Measurements from ENCODE around the gene SPTSSB.

Gene SPTSSB

DNA sequence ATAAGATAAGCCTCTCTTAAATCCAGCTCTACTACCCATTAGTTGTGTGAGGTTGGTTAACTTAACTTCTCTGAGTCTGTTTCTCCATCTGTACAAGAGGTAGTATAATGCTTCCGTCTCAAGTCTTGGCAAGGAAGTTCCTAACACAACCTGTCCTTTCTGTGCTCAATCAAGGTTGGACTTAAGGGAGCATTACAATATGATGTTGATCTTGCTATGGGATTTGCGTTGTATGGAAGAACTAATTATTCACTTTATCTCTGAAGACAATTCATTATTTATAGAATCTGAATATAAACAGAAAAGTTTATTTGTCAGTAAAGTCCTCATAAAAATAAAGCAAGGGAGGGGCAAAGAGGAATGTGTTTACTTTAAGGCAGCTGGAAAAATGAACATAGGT, 18.9 kb upstream of the SPTSSB start:
- no peak for DNase-seq (ENCODE audit: low read depth)

- no peak for DNase-seq (ENCODE audit: low read depth)
Observed at GRCh38 chr3:161389445-161390035, 18.2 kb upstream of the SPTSSB start.

GRCh38 chr3:161388855-161389254, 17.5 kb upstream of the SPTSSB start:
- no peak for DNase-seq (ENCODE audit: low read depth)

GRCh38 chr3:161386991-161387770, 15.9 kb upstream of the SPTSSB start:
- no peak for DNase-seq (ENCODE audit: low read depth)

GRCh38 chr3:161372321-161373260, 1.3 kb upstream of the SPTSSB start:
- no peak for DNase-seq (ENCODE audit: low read depth)

DNA sequence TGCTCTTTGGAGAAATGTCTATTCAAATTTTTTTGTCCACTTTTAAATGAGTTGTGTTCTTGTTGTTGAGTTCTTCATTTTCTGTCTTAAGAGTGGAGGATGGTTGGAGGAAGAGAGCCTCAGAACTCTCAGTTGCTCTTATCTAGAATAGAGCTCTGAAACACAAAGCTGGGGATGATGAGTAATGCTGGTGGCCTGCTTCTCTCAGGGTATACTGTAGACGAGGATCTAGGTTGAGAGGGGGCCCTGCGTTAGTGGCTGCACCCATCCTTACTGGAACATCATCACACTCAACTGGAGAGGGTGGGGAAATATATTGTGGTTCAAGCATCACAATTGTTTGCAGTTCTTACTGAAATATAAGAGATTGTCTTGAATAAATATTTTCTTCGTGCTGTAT, 1.8 kb downstream of the SPTSSB start:
- no peak for DNase-seq (ENCODE audit: low read depth)

- DNase-seq (ENCODE audit: low read depth), result no peak
Observed at GRCh38 chr3:161366094-161366493, 5.2 kb downstream of the SPTSSB start.

DNA sequence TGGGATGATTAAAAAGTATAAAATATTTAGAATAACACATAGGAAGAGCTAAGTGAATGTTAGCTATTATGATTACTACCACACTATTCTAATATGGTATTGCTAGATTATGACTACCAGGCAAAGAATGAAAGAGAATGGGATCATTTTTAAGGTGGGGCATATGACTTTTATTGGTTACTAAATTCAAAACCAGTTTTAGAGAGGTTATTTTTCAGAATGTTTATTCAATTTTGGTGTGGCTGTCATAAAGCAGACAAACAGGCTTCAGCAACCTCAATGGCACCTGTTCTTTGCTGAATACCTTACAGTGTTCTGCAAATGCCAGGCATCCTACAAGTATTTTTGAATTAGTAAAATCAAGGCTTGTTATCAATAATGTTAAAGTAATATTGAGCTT, 12.8 kb downstream of the SPTSSB start:
- no peak for DNase-seq (ENCODE audit: low read depth)

GRCh38 chr3:161356287-161356686, 15.0 kb downstream of the SPTSSB start:
- DNase-seq (ENCODE audit: low read depth), result no peak

DNA sequence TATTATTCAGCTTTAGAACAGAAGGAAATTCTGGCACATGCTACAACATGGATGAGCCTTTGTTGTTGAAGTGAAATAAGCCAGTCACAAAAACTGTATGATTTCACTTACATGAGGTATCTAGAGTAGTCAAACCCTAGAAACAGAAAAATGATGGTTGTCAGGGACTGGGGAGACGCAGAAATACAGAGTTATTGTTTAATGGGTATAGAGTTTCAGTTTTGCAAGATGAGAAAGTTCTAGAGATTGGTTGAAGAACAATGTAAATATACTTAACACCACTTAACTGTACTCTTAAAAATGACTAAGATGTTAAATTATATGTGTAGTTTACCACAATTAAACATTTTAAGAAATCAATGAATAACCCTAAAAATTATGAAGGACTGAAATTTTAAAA, 15.8 kb downstream of the SPTSSB start:
- DNase-seq (ENCODE audit: low read depth), result no peak

GRCh38 chr3:161354554-161354953, 16.8 kb downstream of the SPTSSB start:
- DNase-seq (ENCODE audit: low read depth), result no peak

- no peak for DNase-seq (ENCODE audit: low read depth)
Observed at GRCh38 chr3:161351330-161351729, 20.0 kb downstream of the SPTSSB start.

GRCh38 chr3:161350916-161351315, 20.4 kb downstream of the SPTSSB start:
- DNase-seq (ENCODE audit: low read depth), result no peak

DNA sequence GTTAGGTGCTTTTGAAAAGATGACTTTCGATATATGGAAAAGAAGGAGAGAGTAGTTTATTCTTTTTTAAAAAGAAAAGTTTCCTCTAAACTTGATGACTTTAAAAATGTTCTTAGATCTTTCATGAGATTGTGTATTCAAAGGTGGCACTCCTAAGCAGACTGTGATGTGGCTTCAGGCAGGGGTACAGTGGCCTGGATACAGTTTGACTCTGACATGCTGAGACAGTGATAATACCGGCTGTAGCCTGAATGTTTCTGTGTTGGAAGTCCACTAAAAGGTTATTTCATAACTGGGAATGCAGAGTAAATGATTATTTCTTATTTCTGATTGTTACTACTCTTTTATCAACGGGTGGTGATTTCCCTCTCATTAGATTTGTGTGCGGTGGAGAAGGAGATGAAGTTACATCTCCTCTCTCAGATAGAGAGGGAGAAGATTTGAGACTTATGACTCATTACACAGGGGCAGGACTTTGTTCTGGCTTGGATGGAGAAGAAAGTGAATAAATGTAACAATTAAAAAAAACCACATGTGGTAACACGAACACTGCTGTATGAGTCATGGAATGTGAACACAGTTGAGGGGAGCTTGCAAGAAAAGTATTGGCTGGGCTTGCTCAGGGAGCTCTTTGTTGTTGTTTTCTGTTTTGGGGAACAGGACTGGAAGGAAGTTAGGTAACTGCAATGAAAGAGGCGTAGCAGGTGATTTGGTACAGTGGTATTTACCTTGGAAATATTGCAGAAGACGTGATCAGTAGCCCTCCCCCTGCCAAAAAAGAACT, 21.6 kb downstream of the SPTSSB start:
- DNase-seq (ENCODE audit: low read depth), result no peak

DNA sequence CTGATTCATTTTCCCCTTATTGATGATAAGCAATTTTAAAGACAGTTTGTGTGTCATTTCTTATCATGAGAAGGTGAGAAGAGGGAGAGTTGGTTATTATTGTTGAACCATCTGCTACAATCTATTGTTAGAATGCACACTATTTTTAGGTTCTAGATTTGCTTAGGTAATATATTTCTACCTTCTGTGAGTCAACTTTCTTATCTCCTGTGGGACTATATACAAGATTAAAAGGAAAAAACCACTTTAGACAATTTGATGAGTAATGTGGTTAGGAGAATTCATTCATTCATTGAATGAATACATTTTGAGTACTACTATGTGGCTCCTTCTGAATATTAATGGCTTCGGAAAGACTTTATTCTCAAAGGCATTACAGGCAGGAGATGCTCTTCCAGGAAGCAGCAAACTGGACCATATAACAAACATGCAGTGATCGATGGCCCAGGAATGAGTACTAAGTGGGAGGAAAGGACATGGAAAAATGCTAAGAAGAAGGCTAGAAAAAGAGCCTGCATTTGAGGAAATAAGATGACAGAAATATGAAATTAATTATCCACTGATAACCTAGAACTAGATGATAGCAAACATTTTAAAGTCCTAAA, 22.4 kb downstream of the SPTSSB start:
- no peak for DNase-seq (ENCODE audit: low read depth)

DNA sequence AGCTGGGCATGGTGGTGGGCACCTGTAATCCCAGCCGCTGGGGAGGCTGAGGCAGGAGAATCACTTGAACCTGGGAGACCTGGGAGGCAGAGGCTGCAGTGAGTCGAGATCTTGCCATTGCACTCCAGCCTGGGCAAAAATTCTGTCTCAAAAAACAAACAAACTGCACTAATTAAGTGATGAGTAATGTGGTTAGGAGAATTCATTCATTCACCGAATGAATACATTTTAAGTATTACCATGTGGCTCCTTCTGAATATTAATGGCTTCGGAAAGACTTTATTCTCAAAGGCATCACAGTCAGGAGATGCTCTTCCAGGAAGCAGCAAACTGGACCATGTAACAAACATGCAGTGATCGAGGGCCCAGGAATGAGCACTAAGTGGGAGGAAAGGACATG, 23.6 kb downstream of the SPTSSB start:
- no peak for DNase-seq (ENCODE audit: low read depth)

GRCh38 chr3:161345023-161345422, 26.3 kb downstream of the SPTSSB start:
- DNase-seq (ENCODE audit: low read depth), result no peak

- DNase-seq (ENCODE audit: low read depth), result no peak
Observed at GRCh38 chr3:161343986-161344385, 27.3 kb downstream of the SPTSSB start.

DNA sequence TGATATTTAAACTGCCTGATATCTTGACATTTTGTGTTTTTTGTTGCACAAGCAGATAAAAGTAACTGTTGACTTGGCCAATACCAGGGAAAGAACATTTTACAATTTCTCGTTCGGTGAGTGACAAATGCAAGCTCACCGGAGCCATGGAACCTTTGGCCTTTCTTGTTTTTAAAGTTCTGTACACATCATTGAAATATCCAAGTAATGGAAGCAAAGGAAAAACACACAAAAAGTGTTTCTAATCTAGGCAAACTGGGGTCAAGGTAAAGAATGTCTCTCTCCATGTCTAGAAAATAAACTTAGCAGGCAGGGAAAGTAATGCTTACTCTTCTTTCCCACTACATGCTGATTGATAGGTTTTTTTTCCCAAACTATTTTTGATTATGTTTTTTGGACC, 27.8 kb downstream of the SPTSSB start:
- DNase-seq (ENCODE audit: low read depth), result no peak

GRCh38 chr3:161342629-161343028, 28.7 kb downstream of the SPTSSB start:
- DNase-seq (ENCODE audit: low read depth), result no peak

All from stimulated activated CD8-positive, alpha-beta memory T cell treated with anti-CD3 and anti-CD28 coated beads, Interleukin-15, amount 100 ng/mL, for 24 hours (primary cell).